Measurements from ENCODE around the gene PLA2G2C.
"Not testable (repeated sequence)": the region's sequence is repeated elsewhere in the genome, so short reads cannot be mapped to it uniquely, and the experiment has no call there.

PLA2G2C gene

GRCh38 chr1:20185834-20186782, at the start of gene PLA2G2C, which contains the start of gene UBXN10:
Gene PLA2G2C (minus strand): TSS chr1:20186518. CDS start chr1:20177363, 9,155 bp downstream.
Gene UBXN10 (plus strand): TSS chr1:20186096. CDS start chr1:20190562, 4,466 bp downstream.
- peak; percentile 72 for DNase-seq (ENCODE audit: low spot score)

GRCh38 chr1:20234788-20235535, 48.6 kb upstream of the PLA2G2C start:
- DNase-seq (ENCODE audit: low spot score): no peak

GRCh38 chr1:20233866-20234265, 47.5 kb upstream of the PLA2G2C start:
- no peak for DNase-seq (ENCODE audit: low spot score)

GRCh38 chr1:20233394-20233793, 47.1 kb upstream of the PLA2G2C start:
- DNase-seq (ENCODE audit: low spot score): no peak

- DNase-seq (ENCODE audit: low spot score): not testable (repeated sequence)
Measured at GRCh38 chr1:20232564-20232963, 46.2 kb upstream of the PLA2G2C start.

- no peak for DNase-seq (ENCODE audit: low spot score)
Measured at GRCh38 chr1:20229171-20229570, 42.9 kb upstream of the PLA2G2C start.

- DNase-seq (ENCODE audit: low spot score): no peak
Measured at GRCh38 chr1:20228314-20228825, 42.1 kb upstream of the PLA2G2C start.

GRCh38 chr1:20227704-20228103, 41.4 kb upstream of the PLA2G2C start:
- no peak for DNase-seq (ENCODE audit: low spot score)

GRCh38 chr1:20224546-20224945, 38.2 kb upstream of the PLA2G2C start:
- DNase-seq (ENCODE audit: low spot score): no peak

- DNase-seq (ENCODE audit: low spot score): no peak
Measured at GRCh38 chr1:20223551-20224419, 37.5 kb upstream of the PLA2G2C start.

- no peak for DNase-seq (ENCODE audit: low spot score)
Measured at GRCh38 chr1:20223106-20223505, 36.8 kb upstream of the PLA2G2C start.

GRCh38 chr1:20220036-20220435, 33.7 kb upstream of the PLA2G2C start:
- no peak for DNase-seq (ENCODE audit: low spot score)

GRCh38 chr1:20219053-20219452, 32.7 kb upstream of the PLA2G2C start:
- not testable (repeated sequence) for DNase-seq (ENCODE audit: low spot score)

GRCh38 chr1:20216574-20216973, 30.3 kb upstream of the PLA2G2C start:
- no peak for DNase-seq (ENCODE audit: low spot score)

GRCh38 chr1:20215716-20216115, 29.4 kb upstream of the PLA2G2C start:
- no peak for DNase-seq (ENCODE audit: low spot score)

- no peak for DNase-seq (ENCODE audit: low spot score)
Measured at GRCh38 chr1:20212685-20213331, 26.5 kb upstream of the PLA2G2C start.

- no peak for DNase-seq (ENCODE audit: low spot score)
Measured at GRCh38 chr1:20212085-20212684, 25.9 kb upstream of the PLA2G2C start.

- no peak for DNase-seq (ENCODE audit: low spot score)
Measured at GRCh38 chr1:20211511-20211931, 25.2 kb upstream of the PLA2G2C start.

- no peak for DNase-seq (ENCODE audit: low spot score)
Measured at GRCh38 chr1:20210736-20211460, 24.6 kb upstream of the PLA2G2C start.

GRCh38 chr1:20209471-20209870, 23.2 kb upstream of the PLA2G2C start:
- no peak for DNase-seq (ENCODE audit: low spot score)
